ENCODE results near the gene GRK5. TPM values are rescaled to one million over a fixed set of nuclear protein-coding genes. Genes with fewer than 3 reads are reported as not detected.

GRK5 gene
- total RNA-seq, 2 donors from 2014 or later: 4.8 to 10.6 TPM

DNA sequence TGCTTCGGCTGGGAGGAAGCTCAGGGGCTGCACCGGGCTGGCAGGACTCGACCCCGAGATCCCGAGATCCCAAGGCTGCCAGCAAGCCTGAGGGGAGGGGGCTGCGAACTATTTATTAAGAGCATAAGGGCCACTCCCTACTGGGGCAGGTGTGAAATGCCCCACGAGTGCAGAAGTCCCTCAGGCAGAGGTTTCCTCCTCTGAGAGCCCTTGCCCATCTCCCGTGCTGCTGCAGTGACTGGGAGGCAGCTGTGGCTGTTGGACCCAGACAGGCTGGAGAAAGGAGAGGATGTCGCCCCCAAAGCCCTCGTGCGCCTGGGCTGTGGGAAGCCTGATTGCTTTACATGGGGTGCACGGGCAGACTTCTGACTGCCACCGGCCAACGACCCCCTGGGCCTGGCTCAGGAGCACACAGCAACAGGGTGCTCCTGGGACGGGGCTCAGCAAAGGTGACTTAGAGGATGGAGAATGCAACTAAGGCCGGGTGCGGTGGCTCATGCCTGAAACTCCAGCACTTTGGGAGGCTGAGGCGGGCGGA lies 295.3 kb downstream of the GRK5 start:
- 84% methylated on average over 19 of the region's 19 CpGs for WGBS
- H3K27ac ChIP-seq: no peak overlapping the region
- H3K9me3 ChIP-seq: no peaks in the 10 kb centered on the region
- H3K4me1 ChIP-seq (replicated peaks): no peaks in the 10 kb centered on the region
- H3K4me3 ChIP-seq: no peak overlapping the region
- no peaks in the 10 kb centered on the region for H3K36me3 ChIP-seq
- TF ChIP-seq POLR2A (IDR thresholded peaks at IDR 0.05): no peak
- TF ChIP-seq, protein P1, sequence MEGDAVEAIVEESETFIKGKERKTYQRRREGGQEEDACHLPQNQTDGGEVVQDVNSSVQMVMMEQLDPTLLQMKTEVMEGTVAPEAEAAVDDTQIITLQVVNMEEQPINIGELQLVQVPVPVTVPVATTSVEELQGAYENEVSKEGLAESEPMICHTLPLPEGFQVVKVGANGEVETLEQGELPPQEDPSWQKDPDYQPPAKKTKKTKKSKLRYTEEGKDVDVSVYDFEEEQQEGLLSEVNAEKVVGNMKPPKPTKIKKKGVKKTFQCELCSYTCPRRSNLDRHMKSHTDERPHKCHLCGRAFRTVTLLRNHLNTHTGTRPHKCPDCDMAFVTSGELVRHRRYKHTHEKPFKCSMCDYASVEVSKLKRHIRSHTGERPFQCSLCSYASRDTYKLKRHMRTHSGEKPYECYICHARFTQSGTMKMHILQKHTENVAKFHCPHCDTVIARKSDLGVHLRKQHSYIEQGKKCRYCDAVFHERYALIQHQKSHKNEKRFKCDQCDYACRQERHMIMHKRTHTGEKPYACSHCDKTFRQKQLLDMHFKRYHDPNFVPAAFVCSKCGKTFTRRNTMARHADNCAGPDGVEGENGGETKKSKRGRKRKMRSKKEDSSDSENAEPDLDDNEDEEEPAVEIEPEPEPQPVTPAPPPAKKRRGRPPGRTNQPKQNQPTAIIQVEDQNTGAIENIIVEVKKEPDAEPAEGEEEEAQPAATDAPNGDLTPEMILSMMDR (IDR thresholded peaks at IDR 0.05): no peak
- no peak for TF ChIP-seq POLR2AphosphoS5 (IDR thresholded peaks at IDR 0.05)
- intact Hi-C loops (cut with DNase I): no loop called here
- no peaks in the 10 kb centered on the region for H3K27me3 ChIP-seq (replicated peaks; ENCODE audit: insufficient read depth)
- DNase-seq (ENCODE audit: low spot score): no peak

DNA sequence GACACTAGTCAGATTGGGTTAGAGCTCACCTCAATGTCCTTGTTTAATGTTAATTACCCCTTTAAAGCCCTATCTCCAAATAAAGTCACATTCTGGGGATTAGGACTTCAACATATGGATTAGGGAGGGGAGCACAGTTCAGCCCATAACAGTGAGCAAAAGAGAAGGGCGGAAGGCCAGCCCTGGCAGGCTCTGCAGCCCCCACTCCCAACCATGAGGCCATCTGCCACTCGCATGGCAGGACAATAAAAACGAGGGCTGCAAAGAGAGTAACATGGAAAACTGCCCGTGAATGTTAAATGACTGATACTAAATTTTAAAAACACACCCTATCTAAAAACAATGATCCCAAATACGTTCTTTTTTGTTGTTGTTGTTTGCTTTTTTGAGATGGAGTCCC lies 296.4 kb downstream of the GRK5 start:
- TF ChIP-seq POLR2AphosphoS5 (IDR thresholded peaks at IDR 0.05): no peak
- no peak for TF ChIP-seq POLR2A (IDR thresholded peaks at IDR 0.05)
- TF ChIP-seq, protein P1 (IDR thresholded peaks at IDR 0.05): no peak
- no peak overlapping the region for H3K4me3 ChIP-seq
- no peaks in the 10 kb centered on the region for H3K4me1 ChIP-seq (replicated peaks)
- H3K27ac ChIP-seq: no peak overlapping the region
- no peaks in the 10 kb centered on the region for H3K9me3 ChIP-seq
- no peak for DNase-seq (ENCODE audit: low spot score)
- H3K36me3 ChIP-seq: no peaks in the 10 kb centered on the region
- no peaks in the 10 kb centered on the region for H3K27me3 ChIP-seq (replicated peaks; ENCODE audit: insufficient read depth)
- 92% methylated on average over 5 of the region's 5 CpGs for WGBS
- intact Hi-C loops (cut with DNase I): no loop called here

DNA sequence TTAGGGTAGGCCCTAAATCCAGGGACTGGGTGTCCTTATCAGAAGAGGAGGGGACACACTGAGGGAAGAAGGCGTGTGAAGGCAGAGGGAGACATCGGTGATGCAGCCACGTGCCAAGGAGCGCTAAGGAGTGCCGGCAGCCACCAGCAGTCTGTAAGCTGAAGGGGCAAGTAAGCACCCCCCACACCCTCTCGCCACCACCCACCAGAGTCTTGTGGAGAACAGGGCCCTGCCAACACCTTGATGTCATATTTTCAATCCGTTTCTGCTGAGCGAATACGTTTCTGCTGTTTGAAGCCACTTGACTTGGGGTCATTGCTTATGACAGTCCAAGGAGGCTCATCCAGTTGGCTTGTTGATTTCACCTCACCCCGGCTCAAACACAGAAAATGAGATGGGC lies 297.3 kb downstream of the GRK5 start:
- H3K36me3 ChIP-seq: no peaks in the 10 kb centered on the region
- H3K27me3 ChIP-seq (replicated peaks; ENCODE audit: insufficient read depth): no peaks in the 10 kb centered on the region
- H3K27ac ChIP-seq: no peak overlapping the region
- no peaks in the 10 kb centered on the region for H3K4me1 ChIP-seq (replicated peaks)
- H3K9me3 ChIP-seq: no peaks in the 10 kb centered on the region
- DNase-seq (ENCODE audit: low spot score): no peak
- WGBS: 94% methylated on average over 10 of the region's 10 CpGs
- intact Hi-C loops (cut with DNase I): no loop called here
- TF ChIP-seq, protein P1 (IDR thresholded peaks at IDR 0.05): no peak
- no peak for TF ChIP-seq POLR2A (IDR thresholded peaks at IDR 0.05)
- H3K4me3 ChIP-seq: no peak overlapping the region

DNA sequence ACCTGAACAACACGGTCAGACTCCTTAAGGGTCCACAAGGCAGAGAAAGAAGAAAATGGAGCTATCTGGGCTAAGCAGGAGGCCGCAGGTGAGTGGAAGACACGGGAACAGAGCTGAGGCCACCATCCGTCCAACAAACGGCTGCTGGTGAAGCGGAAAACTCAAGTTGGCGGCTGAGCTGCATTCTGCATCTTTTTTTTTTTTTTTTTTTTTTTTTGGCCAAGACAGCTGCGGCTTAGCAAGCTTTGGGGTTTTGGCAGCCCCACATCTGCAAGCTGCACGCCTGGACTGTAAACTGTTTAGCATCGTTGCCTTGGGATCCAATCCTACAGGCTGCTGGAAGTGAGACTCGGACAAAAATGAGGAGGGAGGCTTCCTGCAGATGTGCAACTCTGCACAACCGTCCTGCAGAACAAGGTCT lies 297.8 kb downstream of the GRK5 start:
- intact Hi-C loops (cut with DNase I): no loop called here
- Histone ChIP-seq H3K9me3 (no peaks in the 10 kb centered on the region), H3K27ac (no peak overlapping the region), H3K4me3 (no peak overlapping the region), H3K36me3 (no peaks in the 10 kb centered on the region), H3K27me3 (replicated peaks; ENCODE audit: insufficient read depth) (no peaks in the 10 kb centered on the region), H3K4me1 (replicated peaks) (peaks cover 2% of the 10 kb centered on the region)
- TF ChIP-seq POLR2A (IDR thresholded peaks at IDR 0.05): no peak
- no peak for TF ChIP-seq POLR2AphosphoS5 (IDR thresholded peaks at IDR 0.05)
- TF ChIP-seq, protein P1 (IDR thresholded peaks at IDR 0.05): no peak
- 71% methylated on average over 12 of the region's 12 CpGs for WGBS
- DNase-seq (ENCODE audit: low spot score): no peak

Small RNAs within 50 kb of the gene (microRNA-seq; reads per million reads assigned to microRNA genes)
- gene MIR4681: not detected

Small RNAs within 50 kb of the gene (small RNA-seq; reads per million reads assigned to genes)
- gene MIR4681 (0 reads per million in 2 donors), gene RN7SL749P (0 reads per million in 2 donors)

Other genes starting within 250 kb of the GRK5 start
- gene NANOS1, start 177.9 kb upstream of the GRK5 start, total RNA-seq: 1 to 10 TPM; 4.3 to 5.9 TPM
- gene EIF3A, start 126.8 kb upstream of the GRK5 start, total RNA-seq: 10 to 100 TPM; 77.1 to 88.0 TPM
- 10 to 100 TPM; 31.2 to 42.4 TPM for gene DENND10, start 103.5 kb upstream of the GRK5 start, total RNA-seq
- 10 to 100 TPM; 19.7 to 22.7 TPM for gene SFXN4, start 41.9 kb upstream of the GRK5 start, total RNA-seq
- gene PRDX3, start 28.8 kb upstream of the GRK5 start, total RNA-seq: 100 to 1,000 TPM; 123 to 167 TPM

Data from prostate gland (tissue), 2 donors.